HEK293 (cell line): ENCODE results near the gene PLEKHG4B.
"Not testable (repeated sequence)": the region's sequence is repeated elsewhere in the genome, so short reads cannot be mapped to it uniquely, and the experiment has no call there.

Experiments
- CTCF ChIA-PET: fragments of 350-600 bp; formaldehyde crosslinking; extraction: SDS; loops from one replicate; lab custom pipeline; 2021; ENCODE audit warnings: antibody characterized with exemption; lab: Yijun Ruan, JAX
- POLR2A ChIA-PET: fragments of 300-600 bp; formaldehyde crosslinking; extraction: SDS; loops from one replicate; lab custom pipeline; 2020; ENCODE audit warnings: antibody characterized with exemption, inconsistent platforms; lab: Yijun Ruan, JAX
- H3K27ac ChIP-seq: fragments of 200-500 bp; sonication (Bioruptor generic); 2 replicates; pipeline ENCODE4 v1.5.1; 2014; ENCODE audit warnings: low read depth, low read length, control low read depth, inconsistent platforms; ENCODE audit errors: extremely low read depth
- H3K36me3 ChIP-seq, 2 experiments: fragments of 200-500 bp in 1 of 2; sonication (Bioruptor generic) in 1 of 2; 1 replicate in 1 of 2; 2 replicates in 1 of 2; pipeline ENCODE4 v1.5.1; 2014 to 2017; ENCODE audit warnings: inconsistent platforms in 2 of 2, low read length in 2 of 2; ENCODE audit not compliant: control insufficient read depth in 2 of 2, insufficient read depth in 1 of 2
- H3K4me1 ChIP-seq: fragments of 200-500 bp; sonication (Bioruptor generic); 2 replicates; pipeline ENCODE4 v1.5.1; 2014; ENCODE audit warnings: mild to moderate bottlenecking, low read length, inconsistent platforms; ENCODE audit not compliant: control insufficient read depth, insufficient read depth
- H3K4me3 ChIP-seq: 2 replicates; pipeline ENCODE4 v1.5.1; 2011; ENCODE audit warnings: low read depth, mild to moderate bottlenecking, control low read depth, low read length, moderate library complexity
- H3K9me3 ChIP-seq: fragments of 200-500 bp; sonication (Bioruptor generic); 2 replicates; pipeline ENCODE4 v1.5.1; 2014; ENCODE audit warnings: low read depth, low read length, inconsistent platforms; ENCODE audit not compliant: control insufficient read depth, insufficient read depth
- GLI4 ChIP-seq: fragments of 450-650 bp; formaldehyde crosslinking; IDR thresholded peaks from 2 replicates; pipeline ENCODE4 v1.5.1; 2016; ENCODE audit warnings: missing biosample characterization, missing genetic modification characterization
- PRDM1 ChIP-seq: fragments of 450-650 bp; formaldehyde crosslinking; IDR thresholded peaks from 2 replicates; pipeline ENCODE4; 2016; ENCODE audit warnings: missing biosample characterization, missing genetic modification characterization
- REST ChIP-seq: fragments of 450-650 bp; formaldehyde crosslinking; IDR thresholded peaks from 2 replicates; pipeline ENCODE4 v1.5.1; 2016; ENCODE audit warnings: missing biosample characterization, missing genetic modification characterization
- ZNF146 ChIP-seq: fragments of 450-650 bp; formaldehyde crosslinking; IDR thresholded peaks from 2 replicates; pipeline ENCODE4 v1.5.1; 2016; ENCODE audit warnings: missing biosample characterization, missing genetic modification characterization
- ZNF16 ChIP-seq: fragments of 450-650 bp; formaldehyde crosslinking; IDR thresholded peaks from 2 replicates; pipeline ENCODE4 v1.5.1; 2016; ENCODE audit warnings: low read depth, missing biosample characterization, missing genetic modification characterization
- ZNF184 ChIP-seq: fragments of 450-650 bp; IDR thresholded peaks from 2 replicates; pipeline ENCODE4 v1.5.1; 2018; ENCODE audit warnings: missing biosample characterization, mild to moderate bottlenecking, missing genetic modification characterization
- ZNF518A ChIP-seq: fragments of 450-650 bp; formaldehyde crosslinking; conservative IDR thresholded peaks from 2 replicates; pipeline ENCODE4 v1.5.1; 2016; ENCODE audit warnings: low read depth, missing biosample characterization, missing genetic modification characterization
- ZNF600 ChIP-seq: fragments of 450-650 bp; formaldehyde crosslinking; IDR thresholded peaks from 2 replicates; pipeline ENCODE4 v1.5.1; 2016; ENCODE audit warnings: missing biosample characterization, missing genetic modification characterization

Gene PLEKHG4B

GRCh38 chr5:56561-57290, 35.2 kb upstream of the PLEKHG4B start:
- H3K36me3 ChIP-seq, result no peaks in the 10 kb centered on the region

GRCh38 chr5:60250-60649, 31.7 kb upstream of the PLEKHG4B start:
- POLR2A ChIA-PET, H3K27ac ChIP-seq, H3K9me3 ChIP-seq, H3K4me1 ChIP-seq, H3K4me3 ChIP-seq, H3K36me3 ChIP-seq: not testable (repeated sequence)
- CTCF ChIA-PET, result interaction anchor here (0.6 to 1.5 kb wide), 2 partner anchors 128 to 950 kb away, joined by 4 to 5 read pairs; no protein-coding TSS in a partner anchor
- TF ChIP-seq ZNF146 (tag by site-specific recombination), result peak; percentile 97

More at GRCh38 chr5:56561-57290, 35.2 kb upstream of the PLEKHG4B start:
- POLR2A ChIA-PET, result interaction anchor here (1.0 kb wide), 1 partner anchor 131 kb away, joined by 3 read pairs; no protein-coding TSS in a partner anchor
- H3K4me1 ChIP-seq, result no peaks in the 10 kb centered on the region
- CTCF ChIA-PET, result interaction anchor here (0.6 to 0.9 kb wide), 2 partner anchors 36 to 75 kb away, joined by 3 read pairs; no protein-coding TSS in a partner anchor
- H3K4me3 ChIP-seq, result no peak overlapping the region
- TF ChIP-seq ZNF600 (tag by site-specific recombination) (peak; percentile 72), REST (tag by site-specific recombination) (peak; percentile 98), ZNF16 (tag by site-specific recombination) (no peak), PRDM1 (0 out of 2 replicates have a peak, but pooled peaks have one; percentile 33)
- H3K27ac ChIP-seq, result no peak overlapping the region
- H3K9me3 ChIP-seq, result no peaks in the 10 kb centered on the region

- no peaks in the 10 kb centered on the region for H3K36me3 ChIP-seq
- CTCF ChIA-PET, result interaction anchor here (0.6 kb wide), 1 partner anchor 12 kb away, joined by 4 read pairs; no protein-coding TSS in a partner anchor
- POLR2A ChIA-PET, result no interaction called here
- TF ChIP-seq ZNF518A (no peak), GLI4 (tag by site-specific recombination) (no peak), ZNF184 (tag by site-specific recombination) (no peak)
- no peak overlapping the region for H3K4me3 ChIP-seq
- H3K27ac ChIP-seq, result no peak overlapping the region
- no peaks in the 10 kb centered on the region for H3K4me1 ChIP-seq
- no peaks in the 10 kb centered on the region for H3K9me3 ChIP-seq
These were observed 21.5 kb upstream of the PLEKHG4B start for GRCh38 chr5:70440-70839.

- POLR2A ChIA-PET, CTCF ChIA-PET, H3K36me3 ChIP-seq, H3K9me3 ChIP-seq, H3K4me3 ChIP-seq, H3K4me1 ChIP-seq, H3K27ac ChIP-seq: not testable (repeated sequence)
These were observed 19.4 kb upstream of the PLEKHG4B start for GRCh38 chr5:72316-73180.

GRCh38 chr5:73181-73447, 18.9 kb upstream of the PLEKHG4B start:
- POLR2A ChIA-PET, H3K4me1 ChIP-seq, H3K36me3 ChIP-seq, H3K27ac ChIP-seq, CTCF ChIA-PET, H3K9me3 ChIP-seq, H3K4me3 ChIP-seq: not testable (repeated sequence)
